ENCODE data around the gene KAT8. TPM values are rescaled to one million over a fixed set of nuclear protein-coding genes. Genes with fewer than 3 reads are reported as not detected.

KAT8 gene
- total RNA-seq, 1 experiment from 2014 or later: 42.0 TPM

GRCh38 chr16:31131416-31131815 lies 14.0 kb downstream of the KAT8 start:
- no peaks in the 10 kb centered on the region for H3K27me3 Mint-ChIP-seq (ENCODE audit: insufficient read depth, unreplicated experiment)
- POLR2A ChIA-PET: interaction anchor here (1.3 to 12.0 kb wide), 3 partner anchors 11 to 35 kb away, joined by 6 to 201 read pairs (median 7); partner anchors contain the start of gene KAT8
- CTCF ChIA-PET: interaction anchor here (0.7 to 1.2 kb wide), 2 partner anchors 11 to 23 kb away, joined by 3 to 4 read pairs; partner anchors contain the start of gene BCKDK
- H3K9me3 Mint-ChIP-seq (ENCODE audit: unreplicated experiment): no peaks in the 10 kb centered on the region
- H3K27ac Mint-ChIP-seq (ENCODE audit: low read depth, unreplicated experiment): no peak overlapping the region
- peaks cover 27% of the 10 kb centered on the region for H3K36me3 Mint-ChIP-seq (ENCODE audit: insufficient read depth, unreplicated experiment)
- no TSS peak for BruUV-seq (replicated peaks)
- peaks cover 19% of the 10 kb centered on the region for H3K4me1 Mint-ChIP-seq (ENCODE audit: insufficient read depth, unreplicated experiment)
- H3K4me3 Mint-ChIP-seq (ENCODE audit: unreplicated experiment): no peak overlapping the region
- no peak for DNase-seq (ENCODE audit: unreplicated experiment)
- TF ChIP-seq CTCF (IDR thresholded peaks at IDR 0.05; ENCODE audit: unreplicated experiment): no peak
- intact Hi-C loops (cut with micrococcal nuclease): no loop called here

GRCh38 chr16:31131841-31132271 lies 14.4 kb downstream of the KAT8 start:
- POLR2A ChIA-PET: interaction anchor here (1.3 to 12.0 kb wide), 3 partner anchors 10 to 36 kb away, joined by 6 to 201 read pairs (median 7); partner anchors contain the start of gene KAT8
- H3K4me3 Mint-ChIP-seq (ENCODE audit: unreplicated experiment): no peak overlapping the region
- no peak for TF ChIP-seq CTCF (IDR thresholded peaks at IDR 0.05; ENCODE audit: unreplicated experiment)
- no peaks in the 10 kb centered on the region for H3K27me3 Mint-ChIP-seq (ENCODE audit: insufficient read depth, unreplicated experiment)
- peaks cover 19% of the 10 kb centered on the region for H3K4me1 Mint-ChIP-seq (ENCODE audit: insufficient read depth, unreplicated experiment)
- CTCF ChIA-PET: interaction anchor here (1.2 kb wide), 1 partner anchor 10 kb away, joined by 4 read pairs; no protein-coding TSS in a partner anchor
- intact Hi-C loops (cut with micrococcal nuclease): no loop called here
- H3K9me3 Mint-ChIP-seq (ENCODE audit: unreplicated experiment): no peaks in the 10 kb centered on the region
- BruUV-seq (replicated peaks): no TSS peak
- peaks cover 26% of the 10 kb centered on the region for H3K36me3 Mint-ChIP-seq (ENCODE audit: insufficient read depth, unreplicated experiment)
- DNase-seq (ENCODE audit: unreplicated experiment): no peak
- no peak overlapping the region for H3K27ac Mint-ChIP-seq (ENCODE audit: low read depth, unreplicated experiment)

- TF ChIP-seq CTCF (IDR thresholded peaks at IDR 0.05; ENCODE audit: unreplicated experiment): no peak
- no peak for DNase-seq (ENCODE audit: unreplicated experiment)
- no peaks in the 10 kb centered on the region for H3K9me3 Mint-ChIP-seq (ENCODE audit: unreplicated experiment)
- no peak overlapping the region for H3K27ac Mint-ChIP-seq (ENCODE audit: low read depth, unreplicated experiment)
- no peaks in the 10 kb centered on the region for H3K27me3 Mint-ChIP-seq (ENCODE audit: insufficient read depth, unreplicated experiment)
- CTCF ChIA-PET: interaction anchor here (1.1 to 1.2 kb wide), 2 partner anchors 9 to 10 kb away, joined by 3 to 4 read pairs; no protein-coding TSS in a partner anchor
- POLR2A ChIA-PET: interaction anchor here (1.0 to 12.0 kb wide), 3 partner anchors 9 to 47 kb away, joined by 3 to 201 read pairs (median 20); partner anchors contain the start of genes FUS and KAT8
- H3K4me1 Mint-ChIP-seq (ENCODE audit: insufficient read depth, unreplicated experiment): peaks cover 19% of the 10 kb centered on the region
- no peak overlapping the region for H3K4me3 Mint-ChIP-seq (ENCODE audit: unreplicated experiment)
- peaks cover 24% of the 10 kb centered on the region for H3K36me3 Mint-ChIP-seq (ENCODE audit: insufficient read depth, unreplicated experiment)
- intact Hi-C loops (cut with micrococcal nuclease): no loop called here
- no TSS peak for BruUV-seq (replicated peaks)
Measured at GRCh38 chr16:31132303-31132979, 15.0 kb downstream of the KAT8 start.

GRCh38 chr16:31133046-31133501 lies 15.6 kb downstream of the KAT8 start:
- BruUV-seq (replicated peaks): no TSS peak
- no peak overlapping the region for H3K27ac Mint-ChIP-seq (ENCODE audit: low read depth, unreplicated experiment)
- H3K27me3 Mint-ChIP-seq (ENCODE audit: insufficient read depth, unreplicated experiment): no peaks in the 10 kb centered on the region
- peaks cover 19% of the 10 kb centered on the region for H3K36me3 Mint-ChIP-seq (ENCODE audit: insufficient read depth, unreplicated experiment)
- POLR2A ChIA-PET: interaction anchor here (1.0 to 12.0 kb wide), 3 partner anchors 10 to 47 kb away, joined by 3 to 201 read pairs (median 20); partner anchors contain the start of genes FUS and KAT8
- intact Hi-C loops (cut with micrococcal nuclease): no loop called here
- CTCF ChIA-PET: interaction anchor here (1.1 kb wide), 1 partner anchor 9 kb away, joined by 3 read pairs; no protein-coding TSS in a partner anchor
- no peak for DNase-seq (ENCODE audit: unreplicated experiment)
- no peaks in the 10 kb centered on the region for H3K9me3 Mint-ChIP-seq (ENCODE audit: unreplicated experiment)
- no peak overlapping the region for H3K4me3 Mint-ChIP-seq (ENCODE audit: unreplicated experiment)
- H3K4me1 Mint-ChIP-seq (ENCODE audit: insufficient read depth, unreplicated experiment): peaks cover 21% of the 10 kb centered on the region
- TF ChIP-seq CTCF (IDR thresholded peaks at IDR 0.05; ENCODE audit: unreplicated experiment): no peak
